ENCODE measurements around the gene MUC20. TPM values are rescaled to one million over a fixed set of nuclear protein-coding genes. Genes with fewer than 3 reads are reported as not detected.
A peak's percentile ranks its signal among the peaks of the same experiment; 100 is the strongest.
"Not testable (repeated sequence)": the region's sequence is repeated elsewhere in the genome, so short reads cannot be mapped to it uniquely, and the experiment has no call there.

Gene MUC20
- total and polyA plus RNA-seq, 2 of the 13 experiments (the other 11 are each of a cell fraction or from before 2014, with no cell fraction given) = 0.24 to 0.83 TPM

DNA sequence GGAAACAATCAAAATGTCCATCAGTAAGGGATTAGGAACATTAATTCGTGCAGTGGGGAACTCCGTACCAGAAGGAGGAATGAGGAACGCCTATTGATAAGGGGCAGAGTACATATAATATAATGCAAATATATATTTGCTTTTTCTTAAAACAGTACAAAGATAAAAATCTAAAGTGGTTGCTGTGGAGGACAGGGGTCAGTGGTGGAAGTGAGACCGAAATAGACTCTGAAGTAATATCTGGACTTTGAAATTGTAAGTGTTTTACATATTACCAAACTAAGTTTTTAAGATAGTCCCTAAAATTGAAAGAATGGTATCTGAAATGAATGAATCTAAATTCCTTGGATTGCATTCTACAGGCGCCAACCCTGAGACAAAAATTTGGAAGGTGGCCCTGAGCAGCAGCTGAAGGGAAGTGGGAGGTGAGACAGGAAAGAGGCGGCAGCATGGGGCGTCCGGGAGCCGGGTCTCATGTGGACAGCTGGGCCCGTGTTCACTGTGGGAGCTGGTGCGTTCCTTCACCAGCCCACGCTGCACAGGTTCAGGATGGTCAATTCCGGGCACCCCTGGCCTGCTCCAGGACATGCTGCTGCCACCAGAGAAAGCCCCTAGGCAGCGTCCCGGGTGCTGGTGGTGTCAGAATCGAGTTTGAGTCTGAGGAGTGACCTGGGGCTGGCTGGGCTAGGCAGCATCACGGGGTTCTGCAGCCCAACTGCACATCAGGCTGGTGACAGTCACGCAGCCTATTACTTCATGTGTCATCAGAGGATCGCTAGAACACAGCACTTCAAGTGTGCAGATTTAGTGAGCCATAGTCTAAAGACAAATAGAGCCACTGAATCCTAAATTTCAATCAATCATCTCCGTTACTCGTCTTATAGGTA is 31.4 kb upstream of the MUC20 start:
- H3K36me3 ChIP-seq (replicated peaks in 1 of 2; ENCODE audit: control insufficient read depth in 1 of 2, insufficient read depth in 2 of 2, low read length in 2 of 2) = peaks cover 2 to 15% of the 10 kb centered on the region in 2 experiments; a peak in 3 of 5 replicates
- H3K27ac ChIP-seq (ENCODE audit: extremely low read length, insufficient read depth, low read length); H3K27me3 ChIP-seq (ENCODE audit: control insufficient read depth in 1 of 2, insufficient read depth in 2 of 2, low read length in 2 of 2); H2AFZ ChIP-seq (ENCODE audit: low read length); H3K4me2 ChIP-seq (ENCODE audit: low read depth, low read length); DNase-seq (ENCODE audit: low spot score); H3K4me3 ChIP-seq (replicated peaks in 1 of 3; ENCODE audit: insufficient read depth in 1 of 3, low read depth in 2 of 3, low read length in 3 of 3); H3K79me2 ChIP-seq (ENCODE audit: insufficient read depth, low read length); intact Hi-C loops (cut with micrococcal nuclease; ENCODE audit: unreplicated experiment); H4K20me1 ChIP-seq (ENCODE audit: insufficient read depth, low read length); FAIRE-seq; H3K4me1 ChIP-seq (ENCODE audit: insufficient read depth, low read length); CTCF ChIA-PET (ENCODE audit: low intra/inter-chr PET ratio, low total read pairs); H3K9me3 ChIP-seq (ENCODE audit: low read length); BruUV-seq (replicated peaks); POLR2A ChIA-PET; H3K9ac ChIP-seq (ENCODE audit: insufficient read depth, low read depth, low read length): not testable (repeated sequence)
- WGBS (ENCODE audit: low lambda C conversion rate) = 96% methylated on average over 20 of the region's 21 CpGs
- in situ Hi-C loops (cut with HindIII; ENCODE audit: extremely low pct_ligation_motif_present, low pct_unique_long_range_greater_than_20kb) = loop anchor here (25.0 kb wide), 1 partner anchor 273 kb away; no protein-coding TSS in a partner anchor
- peak; percentile 13; the same call in 1 of the 3 replicates for ATAC-seq

DNA sequence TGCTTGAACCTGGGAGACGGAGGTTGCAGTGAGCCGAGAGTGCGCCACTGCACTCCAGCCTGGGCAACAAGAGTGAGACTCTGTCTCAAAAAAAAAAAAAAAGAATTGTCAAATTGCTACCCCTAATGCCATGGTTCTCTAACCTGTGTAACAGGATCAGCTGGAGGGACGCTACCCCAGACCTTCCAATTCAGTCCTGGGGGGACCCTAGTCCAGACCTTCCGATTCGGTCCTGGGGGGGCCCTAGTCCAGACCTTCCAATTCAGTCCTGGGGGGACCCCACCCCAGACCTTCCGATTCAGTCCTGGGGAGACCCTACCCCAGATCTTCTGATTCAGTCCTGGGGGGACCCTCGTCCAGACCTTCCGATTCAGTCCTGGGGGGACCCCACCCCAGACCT is 29.8 kb upstream of the MUC20 start:
- H3K9me3 ChIP-seq (ENCODE audit: low read length) = no peaks in the 10 kb centered on the region
- WGBS (ENCODE audit: low lambda C conversion rate) = 87% methylated on average over 9 of the region's 9 CpGs
- CTCF ChIA-PET (ENCODE audit: low intra/inter-chr PET ratio, low total read pairs) = no interaction called here
- H3K4me3 ChIP-seq (replicated peaks in 1 of 3; ENCODE audit: insufficient read depth in 1 of 3, low read depth in 2 of 3, low read length in 3 of 3) = no peak overlapping the region
- BruUV-seq (replicated peaks) = no TSS peak
- no peaks in the 10 kb centered on the region; a peak in 1 of 5 replicates for H3K27me3 ChIP-seq (ENCODE audit: control insufficient read depth in 1 of 2, insufficient read depth in 2 of 2, low read length in 2 of 2)
- no peak overlapping the region for H3K4me2 ChIP-seq (ENCODE audit: low read depth, low read length)
- POLR2A ChIA-PET = no interaction called here
- H3K27ac ChIP-seq (ENCODE audit: extremely low read length, insufficient read depth, low read length) = no peak overlapping the region
- FAIRE-seq (no peak), DNase-seq (ENCODE audit: low spot score) (no peak), ATAC-seq (no peak)
- in situ Hi-C loops (cut with HindIII; ENCODE audit: extremely low pct_ligation_motif_present, low pct_unique_long_range_greater_than_20kb) (loop anchor here (25.0 kb wide), 1 partner anchor 271 kb away; no protein-coding TSS in a partner anchor), intact Hi-C loops (cut with micrococcal nuclease; ENCODE audit: unreplicated experiment) (no loop called here)
- H4K20me1 ChIP-seq (ENCODE audit: insufficient read depth, low read length) = no peaks in the 10 kb centered on the region
- H3K4me1 ChIP-seq (ENCODE audit: insufficient read depth, low read length) = no peaks in the 10 kb centered on the region
- H2AFZ ChIP-seq (ENCODE audit: low read length) = no peak overlapping the region
- H3K36me3 ChIP-seq (replicated peaks in 1 of 2; ENCODE audit: control insufficient read depth in 1 of 2, insufficient read depth in 2 of 2, low read length in 2 of 2) = peaks cover 4 to 18% of the 10 kb centered on the region in 2 experiments; a peak in 3 of 5 replicates
- no peak overlapping the region for H3K9ac ChIP-seq (ENCODE audit: insufficient read depth, low read depth, low read length)
- H3K79me2 ChIP-seq (ENCODE audit: insufficient read depth, low read length) = no peaks in the 10 kb centered on the region
- TF ChIP-seq AGO2 (optimal IDR thresholded peaks at IDR 0.05; ENCODE audit: low read depth, low read length) (no peak), ZNF607 (CRISPR knock-in tag; IDR thresholded peaks at IDR 0.05; ENCODE audit: borderline replicate concordance) (no peak), ZFP36 (IDR thresholded peaks at IDR 0.05; ENCODE audit: borderline replicate concordance, low read depth, low read length, partially characterized antibody) (no peak)
- TF ChIP-seq, protein P1, sequence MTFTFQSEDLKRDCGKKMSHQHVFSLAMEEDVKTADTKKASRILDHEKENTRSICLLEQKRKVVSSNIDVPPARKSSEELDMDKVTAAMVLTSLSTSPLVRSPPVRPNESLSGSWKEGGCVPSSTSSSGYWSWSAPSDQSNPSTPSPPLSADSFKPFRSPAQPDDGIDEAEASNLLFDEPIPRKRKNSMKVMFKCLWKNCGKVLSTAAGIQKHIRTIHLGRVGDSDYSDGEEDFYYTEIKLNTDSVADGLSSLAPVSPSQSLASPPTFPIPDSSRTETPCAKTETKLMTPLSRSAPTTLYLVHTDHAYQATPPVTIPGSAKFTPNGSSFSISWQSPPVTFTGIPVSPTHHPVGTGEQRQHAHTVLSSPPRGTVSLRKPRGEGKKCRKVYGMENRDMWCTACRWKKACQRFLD (CRISPR knock-in tag; IDR thresholded peaks at IDR 0.05; ENCODE audit: borderline replicate concordance) = no peak
- TF ChIP-seq, protein P2, sequence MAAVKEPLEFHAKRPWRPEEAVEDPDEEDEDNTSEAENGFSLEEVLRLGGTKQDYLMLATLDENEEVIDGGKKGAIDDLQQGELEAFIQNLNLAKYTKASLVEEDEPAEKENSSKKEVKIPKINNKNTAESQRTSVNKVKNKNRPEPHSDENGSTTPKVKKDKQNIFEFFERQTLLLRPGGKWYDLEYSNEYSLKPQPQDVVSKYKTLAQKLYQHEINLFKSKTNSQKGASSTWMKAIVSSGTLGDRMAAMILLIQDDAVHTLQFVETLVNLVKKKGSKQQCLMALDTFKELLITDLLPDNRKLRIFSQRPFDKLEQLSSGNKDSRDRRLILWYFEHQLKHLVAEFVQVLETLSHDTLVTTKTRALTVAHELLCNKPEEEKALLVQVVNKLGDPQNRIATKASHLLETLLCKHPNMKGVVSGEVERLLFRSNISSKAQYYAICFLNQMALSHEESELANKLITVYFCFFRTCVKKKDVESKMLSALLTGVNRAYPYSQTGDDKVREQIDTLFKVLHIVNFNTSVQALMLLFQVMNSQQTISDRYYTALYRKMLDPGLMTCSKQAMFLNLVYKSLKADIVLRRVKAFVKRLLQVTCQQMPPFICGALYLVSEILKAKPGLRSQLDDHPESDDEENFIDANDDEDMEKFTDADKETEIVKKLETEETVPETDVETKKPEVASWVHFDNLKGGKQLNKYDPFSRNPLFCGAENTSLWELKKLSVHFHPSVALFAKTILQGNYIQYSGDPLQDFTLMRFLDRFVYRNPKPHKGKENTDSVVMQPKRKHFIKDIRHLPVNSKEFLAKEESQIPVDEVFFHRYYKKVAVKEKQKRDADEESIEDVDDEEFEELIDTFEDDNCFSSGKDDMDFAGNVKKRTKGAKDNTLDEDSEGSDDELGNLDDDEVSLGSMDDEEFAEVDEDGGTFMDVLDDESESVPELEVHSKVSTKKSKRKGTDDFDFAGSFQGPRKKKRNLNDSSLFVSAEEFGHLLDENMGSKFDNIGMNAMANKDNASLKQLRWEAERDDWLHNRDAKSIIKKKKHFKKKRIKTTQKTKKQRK (IDR thresholded peaks at IDR 0.05; ENCODE audit: low read length) = no peak
- TF ChIP-seq, protein P3, sequence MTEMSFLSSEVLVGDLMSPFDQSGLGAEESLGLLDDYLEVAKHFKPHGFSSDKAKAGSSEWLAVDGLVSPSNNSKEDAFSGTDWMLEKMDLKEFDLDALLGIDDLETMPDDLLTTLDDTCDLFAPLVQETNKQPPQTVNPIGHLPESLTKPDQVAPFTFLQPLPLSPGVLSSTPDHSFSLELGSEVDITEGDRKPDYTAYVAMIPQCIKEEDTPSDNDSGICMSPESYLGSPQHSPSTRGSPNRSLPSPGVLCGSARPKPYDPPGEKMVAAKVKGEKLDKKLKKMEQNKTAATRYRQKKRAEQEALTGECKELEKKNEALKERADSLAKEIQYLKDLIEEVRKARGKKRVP (CRISPR knock-in tag; IDR thresholded peaks at IDR 0.05) = no peak

All from HepG2 (cell line).